Esophagus muscularis mucosa (tissue), 3 donors: ENCODE data around the gene VPS52.

Experiments
- CTCF ChIP-seq, 3 experiments: fragments of 200-600 bp in 2 of 3; fragments of 450-650 bp in 1 of 3; sonication (generic) in 2 of 3; IDR thresholded peaks; one replicate each; pipeline ENCODE4 v1.5.1; 2017 to 2019; ENCODE audit warnings: antibody characterized with exemption in 3 of 3, mild to moderate bottlenecking in 2 of 3, moderate library complexity in 1 of 3
- POLR2A ChIP-seq: fragments of 450-650 bp; IDR thresholded peaks from one replicate; pipeline ENCODE4 v1.6.1; 2017; ENCODE audit warnings: antibody characterized with exemption, moderate library complexity, mild to moderate bottlenecking, low read depth
- POLR2AphosphoS5 ChIP-seq, 2 donors: sonication (generic); formaldehyde crosslinking; IDR thresholded peaks; one replicate each; pipeline ENCODE4 v1.6.1; 2017; ENCODE audit warnings: antibody characterized with exemption in 2 of 2

DNA sequence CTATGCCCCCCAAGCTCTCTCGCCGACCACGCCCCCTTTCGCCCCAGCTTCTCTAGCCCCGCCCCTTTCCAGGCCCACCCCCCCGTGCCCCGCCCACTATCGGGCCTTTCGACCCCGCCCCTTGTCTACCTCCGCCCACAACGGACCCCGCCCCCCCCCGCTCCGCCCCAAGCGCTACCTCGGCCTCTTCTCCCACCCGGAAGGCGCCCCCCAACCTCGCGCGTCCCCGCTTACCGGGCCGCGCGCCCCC lies 45.7 kb upstream of the VPS52 start:
- TF ChIP-seq CTCF (IDR thresholded peaks at IDR 0.05) (no peak), POLR2AphosphoS5 (IDR thresholded peaks at IDR 0.05) (no peak), POLR2A (no peak)
